ENCODE data around the gene CSMD2.

DNA sequence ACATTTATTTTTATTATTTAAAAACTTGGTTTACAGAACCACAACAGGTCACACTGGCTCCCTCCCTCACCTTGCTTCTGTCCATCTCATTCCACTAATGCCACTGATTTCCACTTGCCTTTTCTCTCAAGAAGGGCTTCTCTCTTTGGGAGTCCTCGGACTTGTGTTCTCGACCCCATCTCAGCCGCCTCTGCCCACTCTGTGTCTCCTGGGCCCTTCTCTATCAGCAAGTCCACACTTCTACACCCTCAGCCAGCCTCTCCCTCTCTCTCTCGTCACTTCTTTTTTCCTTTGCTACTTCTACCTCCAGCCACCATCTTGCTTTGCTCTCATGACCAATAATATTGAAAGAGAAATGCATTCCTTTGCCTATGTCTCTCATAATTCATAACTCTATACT is 171.7 kb downstream of the CSMD2 start:
- TF ChIP-seq MAFK (IDR thresholded peaks at IDR 0.05; ENCODE audit: low read depth, low read length) (no peak), RFX5 (IDR thresholded peaks at IDR 0.05; ENCODE audit: low read depth, low read length) (no peak), POLR2A (IDR thresholded peaks at IDR 0.05; ENCODE audit: low read depth, low read length) (no peak)
- TF ChIP-seq, protein P1, sequence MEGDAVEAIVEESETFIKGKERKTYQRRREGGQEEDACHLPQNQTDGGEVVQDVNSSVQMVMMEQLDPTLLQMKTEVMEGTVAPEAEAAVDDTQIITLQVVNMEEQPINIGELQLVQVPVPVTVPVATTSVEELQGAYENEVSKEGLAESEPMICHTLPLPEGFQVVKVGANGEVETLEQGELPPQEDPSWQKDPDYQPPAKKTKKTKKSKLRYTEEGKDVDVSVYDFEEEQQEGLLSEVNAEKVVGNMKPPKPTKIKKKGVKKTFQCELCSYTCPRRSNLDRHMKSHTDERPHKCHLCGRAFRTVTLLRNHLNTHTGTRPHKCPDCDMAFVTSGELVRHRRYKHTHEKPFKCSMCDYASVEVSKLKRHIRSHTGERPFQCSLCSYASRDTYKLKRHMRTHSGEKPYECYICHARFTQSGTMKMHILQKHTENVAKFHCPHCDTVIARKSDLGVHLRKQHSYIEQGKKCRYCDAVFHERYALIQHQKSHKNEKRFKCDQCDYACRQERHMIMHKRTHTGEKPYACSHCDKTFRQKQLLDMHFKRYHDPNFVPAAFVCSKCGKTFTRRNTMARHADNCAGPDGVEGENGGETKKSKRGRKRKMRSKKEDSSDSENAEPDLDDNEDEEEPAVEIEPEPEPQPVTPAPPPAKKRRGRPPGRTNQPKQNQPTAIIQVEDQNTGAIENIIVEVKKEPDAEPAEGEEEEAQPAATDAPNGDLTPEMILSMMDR (conservative IDR thresholded peaks at IDR 0.05; ENCODE audit: low read depth, low read length) = no peak
- TF ChIP-seq, protein P2, sequence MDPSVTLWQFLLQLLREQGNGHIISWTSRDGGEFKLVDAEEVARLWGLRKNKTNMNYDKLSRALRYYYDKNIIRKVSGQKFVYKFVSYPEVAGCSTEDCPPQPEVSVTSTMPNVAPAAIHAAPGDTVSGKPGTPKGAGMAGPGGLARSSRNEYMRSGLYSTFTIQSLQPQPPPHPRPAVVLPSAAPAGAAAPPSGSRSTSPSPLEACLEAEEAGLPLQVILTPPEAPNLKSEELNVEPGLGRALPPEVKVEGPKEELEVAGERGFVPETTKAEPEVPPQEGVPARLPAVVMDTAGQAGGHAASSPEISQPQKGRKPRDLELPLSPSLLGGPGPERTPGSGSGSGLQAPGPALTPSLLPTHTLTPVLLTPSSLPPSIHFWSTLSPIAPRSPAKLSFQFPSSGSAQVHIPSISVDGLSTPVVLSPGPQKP (IDR thresholded peaks at IDR 0.05; ENCODE audit: borderline replicate concordance, low read depth, low read length) = no peak
